GM18517 (cell line): ENCODE results near the gene UNC93A.
"Not testable (repeated sequence)": the region's sequence is repeated elsewhere in the genome, so short reads cannot be mapped to it uniquely, and the experiment has no call there.

Experiments used
- ATAC-seq: cut with Tn5 transposase; IDR thresholded peaks from one replicate; pipeline ENCODE4 v1.9.1; 2021; ENCODE audit warnings: mild to moderate bottlenecking, moderate library complexity; ENCODE audit not compliant: unreplicated experiment

UNC93A gene

DNA sequence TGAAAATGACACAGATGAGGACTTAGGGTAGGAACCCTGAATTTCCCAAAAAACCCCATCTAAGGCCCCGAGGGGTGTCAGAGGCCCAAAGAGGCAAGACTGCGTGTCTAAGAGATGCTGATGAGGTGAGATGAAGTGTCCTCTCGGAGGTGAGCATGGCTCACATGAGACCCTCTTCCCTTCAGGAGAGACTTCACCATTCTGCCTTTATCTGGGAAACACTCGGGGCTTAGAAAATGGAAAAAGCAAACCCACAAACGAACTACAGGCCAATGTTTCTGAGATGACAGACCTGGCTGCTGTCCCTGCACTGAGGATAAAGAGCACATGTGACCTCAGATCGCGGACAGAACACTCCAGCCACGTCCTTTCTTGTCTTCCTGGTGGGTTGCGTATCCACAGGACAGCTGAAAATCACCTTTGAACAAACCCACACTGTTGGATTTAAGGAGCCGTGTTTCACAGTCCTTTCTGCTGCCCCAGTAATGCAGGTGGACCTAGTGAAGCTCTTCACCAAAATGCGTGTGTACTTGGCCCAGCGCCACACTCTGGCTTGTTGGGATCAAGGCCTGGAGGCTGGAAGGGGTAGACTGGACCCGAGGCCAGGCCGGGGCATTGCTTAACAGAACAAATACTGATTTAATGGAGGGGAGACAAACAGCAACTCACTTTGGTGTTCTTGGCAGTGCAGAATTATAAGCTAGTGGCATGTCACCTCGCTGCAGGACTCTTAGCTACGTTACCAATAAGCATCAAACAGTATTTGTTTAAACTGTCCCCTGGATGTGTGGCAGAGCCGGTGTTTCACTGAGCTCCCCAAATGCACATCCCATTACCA is 18.5 kb downstream of the UNC93A start:
- not testable (repeated sequence) for ATAC-seq

DNA sequence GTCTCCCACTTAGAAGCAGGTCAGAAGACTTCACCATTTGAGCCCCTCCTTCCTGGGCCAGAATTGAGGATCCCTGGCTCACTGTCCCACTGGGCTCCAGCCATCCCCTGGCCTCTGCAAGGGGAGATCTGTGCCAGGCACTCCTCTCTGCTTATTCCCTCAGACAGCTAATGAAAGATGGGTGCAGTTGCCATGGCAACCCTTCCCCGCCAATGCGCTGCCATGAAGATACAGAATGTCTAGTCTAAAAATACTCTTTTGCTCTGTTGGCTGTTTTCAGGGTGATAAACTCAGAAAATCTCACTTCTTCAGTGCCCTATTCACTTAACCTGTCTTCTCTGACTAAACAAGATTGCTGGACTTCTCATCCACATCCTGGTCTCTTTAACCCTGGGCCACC is 20.2 kb downstream of the UNC93A start:
- ATAC-seq: no peak

DNA sequence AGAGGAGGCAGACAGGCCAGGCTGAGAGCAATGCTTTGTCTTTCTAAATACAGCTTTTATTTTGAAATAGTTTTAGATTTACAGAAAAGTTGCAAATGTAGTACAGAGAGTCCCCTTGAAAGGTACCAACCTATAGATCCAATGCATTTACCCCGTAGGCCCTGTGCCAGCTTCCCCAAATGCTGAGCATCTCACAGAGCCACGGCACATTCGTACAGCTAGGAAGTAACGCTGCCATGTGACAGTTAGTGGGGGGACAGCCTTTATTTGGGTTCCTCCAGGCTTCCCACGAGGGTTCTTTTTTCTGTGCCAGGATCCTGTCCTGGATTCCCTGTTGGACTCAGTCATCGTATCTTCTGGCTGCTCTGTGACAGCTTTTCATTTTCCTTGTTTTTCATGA is 20.6 kb downstream of the UNC93A start:
- not testable (repeated sequence) for ATAC-seq

DNA sequence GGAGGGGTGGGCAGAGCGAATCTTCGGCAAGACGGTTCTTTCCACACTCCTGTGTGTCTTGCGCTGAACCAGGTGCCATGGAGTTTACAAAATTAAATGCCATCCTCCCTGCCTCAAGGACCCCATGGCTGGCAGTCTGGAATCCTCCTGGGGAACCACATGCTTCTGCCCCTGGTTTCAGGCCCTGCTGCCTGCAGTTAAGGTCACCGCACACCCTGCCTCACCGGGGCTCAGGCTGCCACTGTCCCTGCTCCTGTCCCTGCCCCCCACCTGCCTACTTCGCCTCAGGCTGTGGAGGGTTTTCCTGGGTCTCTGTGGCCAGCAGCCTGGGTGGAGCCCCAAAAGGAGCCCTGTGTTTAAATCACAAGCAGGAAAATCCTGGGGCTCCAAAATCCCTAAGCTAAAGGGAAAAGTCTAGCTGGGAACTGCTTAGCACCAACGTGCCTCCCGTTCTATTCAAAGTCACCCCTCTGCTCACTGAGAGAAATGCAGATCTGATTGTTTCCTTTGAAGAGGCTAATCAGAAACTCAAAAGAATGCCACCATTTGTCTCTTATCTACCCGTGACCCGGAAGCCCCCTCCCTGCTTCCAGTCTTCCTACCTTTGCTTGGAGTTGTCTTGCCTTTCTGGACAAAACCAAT is 23.2 kb downstream of the UNC93A start:
- no peak for ATAC-seq

DNA sequence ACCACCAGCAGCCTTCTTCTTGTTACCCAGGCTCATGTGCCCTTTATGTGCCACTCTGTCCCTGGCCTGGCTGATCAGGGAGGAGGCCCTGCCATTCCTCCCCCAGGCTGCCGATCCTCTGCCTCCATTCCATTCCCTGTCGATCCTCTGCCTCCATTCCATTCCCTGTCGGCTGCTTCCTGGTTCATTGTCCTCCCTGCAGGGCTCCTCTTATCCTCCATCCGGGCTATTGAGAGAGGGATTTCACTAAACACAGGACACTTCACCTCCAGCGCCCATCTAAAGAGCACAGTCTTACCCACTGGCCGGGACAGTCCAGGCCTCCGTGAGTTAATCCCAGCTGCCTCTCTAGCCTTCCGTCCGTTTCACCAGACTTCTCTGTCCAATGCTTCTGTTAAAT is 26.1 kb downstream of the UNC93A start:
- ATAC-seq: no peak

DNA sequence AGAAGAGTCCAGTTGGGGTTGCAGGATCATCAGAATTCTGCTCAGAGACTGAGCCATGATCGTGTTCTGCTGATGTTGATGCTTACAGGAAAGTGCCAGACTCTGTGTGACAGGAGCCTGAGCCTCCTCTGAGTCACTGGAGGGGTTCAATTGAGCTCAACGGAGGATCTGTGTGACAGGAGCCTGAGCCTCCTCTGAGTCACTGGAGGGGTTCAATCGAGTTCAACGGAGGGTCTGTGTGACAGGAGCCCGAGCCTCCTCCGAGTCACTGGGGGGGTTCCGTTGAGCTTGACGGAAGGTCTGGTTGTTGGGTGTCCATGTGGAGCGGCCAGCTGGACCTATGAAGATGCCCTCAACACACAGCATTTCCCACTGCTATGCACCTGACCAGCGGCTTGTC is 27.2 kb downstream of the UNC93A start:
- not testable (repeated sequence) for ATAC-seq

DNA sequence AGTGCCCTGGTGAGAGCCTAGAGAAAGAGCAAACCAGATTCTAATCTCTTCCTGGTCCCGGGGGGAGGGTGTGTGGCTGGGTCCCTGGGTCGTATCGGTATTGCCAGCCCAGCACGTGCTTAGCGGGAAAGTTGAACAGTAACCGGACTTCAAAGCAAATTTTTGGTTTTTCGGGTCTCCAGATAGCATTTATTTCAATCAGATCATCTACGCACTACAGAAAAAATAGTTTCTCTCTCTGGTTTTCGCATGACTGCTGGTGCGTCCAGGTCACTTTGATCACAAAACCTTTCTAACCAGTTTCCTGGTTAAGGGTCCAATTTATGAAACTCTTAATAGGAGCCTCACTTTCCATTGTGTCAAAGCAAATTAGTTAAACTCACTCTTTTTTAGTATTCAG is 27.7 kb downstream of the UNC93A start:
- ATAC-seq: not testable (repeated sequence)

DNA sequence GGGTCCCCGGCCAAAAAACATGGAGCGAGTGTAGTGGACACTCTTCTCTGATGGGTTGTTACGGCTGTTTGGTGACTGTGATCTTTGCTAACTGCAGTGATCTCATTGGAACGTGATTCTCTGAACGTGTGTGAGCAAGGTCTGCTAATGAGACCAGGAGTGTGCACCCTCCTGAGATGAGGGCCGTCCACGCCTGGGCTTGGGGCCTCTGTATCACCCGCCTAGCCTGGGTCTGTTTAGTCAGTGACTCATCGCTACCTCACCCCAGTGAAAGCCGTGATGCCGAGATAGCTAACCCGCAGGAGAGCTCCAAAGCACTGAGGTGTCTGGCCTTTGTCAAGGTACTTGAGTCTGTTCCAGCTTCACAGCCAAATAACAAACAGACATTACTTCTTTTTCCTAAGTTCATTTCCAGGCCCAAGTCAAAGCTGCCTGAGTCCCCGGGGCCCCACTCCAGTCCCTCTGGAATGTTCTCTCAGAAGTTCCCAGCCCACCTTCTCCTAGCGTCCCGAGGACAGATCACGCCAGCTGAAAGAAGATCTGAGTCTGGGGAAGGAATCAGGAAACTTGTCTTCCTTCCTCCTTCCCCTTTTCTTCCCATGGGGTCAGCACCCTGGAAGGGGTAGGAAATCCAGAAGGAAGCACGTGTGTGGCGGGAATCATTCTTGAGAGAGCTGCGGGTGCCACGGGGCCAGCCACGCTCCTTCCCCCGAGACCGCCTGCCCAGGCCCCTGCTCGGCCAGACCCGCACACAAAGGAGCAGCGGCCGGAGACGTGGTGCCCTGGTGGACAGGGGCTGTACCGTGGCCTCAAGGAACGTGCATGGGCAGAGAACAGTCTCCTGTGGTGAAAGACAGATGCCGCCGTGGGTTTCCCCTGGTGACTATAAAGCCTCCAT is 29.0 kb downstream of the UNC93A start:
- ATAC-seq: not testable (repeated sequence)

DNA sequence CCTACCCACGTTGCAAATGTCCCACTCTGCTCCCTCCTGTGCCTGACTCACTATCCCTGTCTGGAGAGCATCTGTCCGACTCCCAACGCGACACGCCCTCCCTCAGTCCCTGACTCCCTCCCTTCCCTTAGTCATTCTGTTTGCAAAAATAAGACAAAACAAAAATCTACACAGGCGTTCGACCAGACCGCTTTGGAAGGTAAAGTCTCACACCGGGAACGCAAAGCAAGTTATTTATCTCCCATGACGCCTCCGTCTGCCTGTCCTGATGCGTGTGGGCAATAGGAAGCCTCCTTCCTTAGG is 29.6 kb downstream of the UNC93A start:
- not testable (repeated sequence) for ATAC-seq

DNA sequence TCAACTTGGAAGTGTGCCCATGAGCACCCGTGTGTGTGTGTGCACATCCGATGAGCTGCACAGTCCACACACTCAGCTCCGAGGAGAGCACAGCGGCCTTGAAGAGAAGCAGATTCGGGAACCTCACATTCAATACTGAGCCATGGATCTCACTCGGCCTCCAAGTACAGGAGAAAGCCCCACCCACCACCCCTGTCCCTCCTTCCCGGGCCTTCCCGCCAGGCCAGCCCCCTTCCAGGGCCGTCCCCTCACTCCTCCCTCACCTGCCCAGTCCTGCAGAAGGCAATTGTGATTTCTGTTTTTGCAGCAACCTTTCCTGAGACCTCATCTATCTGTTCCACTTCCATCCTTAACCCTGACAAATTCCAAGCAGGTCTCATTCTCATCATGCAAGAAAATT is 30.1 kb downstream of the UNC93A start:
- not testable (repeated sequence) for ATAC-seq

DNA sequence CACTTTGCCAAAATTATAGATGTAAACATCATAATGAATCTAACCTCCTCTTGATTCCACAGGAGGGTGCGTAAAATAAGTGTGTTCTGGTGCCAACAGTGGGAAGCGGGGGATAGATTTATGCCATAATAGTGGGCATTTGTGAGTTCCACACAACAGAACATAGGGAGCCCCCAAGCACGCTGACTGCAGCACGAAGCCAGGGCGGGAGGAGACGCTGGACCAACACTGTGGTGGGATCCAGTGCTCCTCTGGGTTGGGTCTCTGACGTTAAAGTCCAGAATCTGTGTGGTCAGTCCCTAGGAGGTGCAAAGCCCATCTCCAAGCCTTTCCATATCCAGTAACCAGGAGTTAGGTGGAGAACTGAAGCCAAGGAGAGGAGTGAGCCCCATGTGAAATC is 32.0 kb downstream of the UNC93A start:
- ATAC-seq: no peak

DNA sequence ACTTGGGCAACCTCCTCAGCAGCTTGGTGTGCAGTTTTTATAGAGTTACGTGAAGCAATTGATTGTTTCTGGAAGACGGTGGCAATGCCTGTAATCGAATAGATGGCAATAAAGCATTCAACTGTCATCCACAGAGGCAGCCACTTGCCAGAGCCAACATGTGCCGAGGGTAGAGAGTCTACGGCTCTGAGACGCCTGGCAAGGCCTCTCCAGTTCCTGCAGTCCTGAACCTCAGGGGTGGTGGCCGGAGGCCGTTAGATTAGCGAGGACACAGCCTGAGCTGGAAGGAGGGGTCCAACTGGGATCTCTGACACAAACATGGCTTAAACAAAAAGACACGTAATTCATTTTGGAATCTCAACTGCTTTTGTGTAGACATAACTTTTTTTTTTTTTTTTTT is 33.0 kb downstream of the UNC93A start:
- ATAC-seq: no peak

DNA sequence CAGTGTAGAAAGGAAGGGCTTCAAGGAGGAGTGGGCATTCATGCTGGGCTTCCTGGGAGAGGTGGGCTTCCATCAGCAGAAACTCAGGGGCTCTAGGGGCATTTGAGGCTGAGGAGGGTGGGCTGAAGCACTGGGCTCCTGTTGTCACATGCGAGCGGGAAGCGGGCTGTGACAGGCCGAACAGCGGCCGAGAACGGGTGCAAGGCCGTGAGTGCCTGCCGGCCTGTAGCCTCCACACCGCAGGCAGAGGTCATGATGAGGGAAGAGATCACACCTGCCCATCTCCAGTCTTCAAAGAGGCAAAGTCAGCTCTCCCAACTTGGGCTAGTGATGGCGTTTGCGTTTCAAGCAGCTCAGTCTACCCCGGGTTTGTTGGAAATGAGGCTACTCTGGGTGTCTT is 34.7 kb downstream of the UNC93A start:
- no peak for ATAC-seq

DNA sequence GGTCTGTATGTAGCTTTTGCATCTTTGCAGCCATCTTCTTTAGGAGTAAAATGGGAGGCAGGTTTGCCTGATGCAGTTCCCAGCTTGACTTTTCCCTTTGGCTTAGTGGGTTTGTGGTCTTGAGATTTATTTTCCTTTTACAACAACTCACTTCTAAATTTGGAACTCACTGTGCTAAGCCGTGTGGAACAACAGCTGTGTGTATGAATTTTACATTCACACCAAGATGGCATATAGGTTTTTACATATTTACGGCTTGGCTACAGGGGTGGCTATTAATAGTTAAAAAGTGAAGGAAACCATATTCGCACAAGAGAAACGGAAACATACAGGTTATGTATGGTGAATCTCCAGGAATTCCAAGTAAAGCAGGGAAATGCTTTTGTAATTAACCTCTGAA is 36.3 kb downstream of the UNC93A start:
- ATAC-seq: no peak

DNA sequence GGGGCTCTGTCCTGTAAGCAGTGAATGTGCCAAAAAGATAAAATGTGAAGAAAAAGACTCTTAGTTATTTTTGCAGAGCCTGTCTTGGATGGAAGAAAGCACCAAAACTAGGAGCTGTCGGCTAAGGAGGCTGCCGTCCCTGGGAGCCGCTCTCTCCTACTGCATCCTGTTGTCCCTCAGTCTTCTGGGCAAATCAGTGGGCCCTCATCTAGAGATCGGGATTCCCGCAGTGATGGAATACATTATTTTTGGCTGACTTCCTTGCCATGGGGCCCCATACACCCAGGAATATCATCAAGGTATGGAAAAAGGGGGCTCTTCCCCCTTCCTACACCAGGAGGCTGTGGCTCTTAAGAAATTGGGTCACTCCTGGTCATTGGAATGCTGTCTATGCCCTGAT is 37.0 kb downstream of the UNC93A start:
- ATAC-seq: no peak

DNA sequence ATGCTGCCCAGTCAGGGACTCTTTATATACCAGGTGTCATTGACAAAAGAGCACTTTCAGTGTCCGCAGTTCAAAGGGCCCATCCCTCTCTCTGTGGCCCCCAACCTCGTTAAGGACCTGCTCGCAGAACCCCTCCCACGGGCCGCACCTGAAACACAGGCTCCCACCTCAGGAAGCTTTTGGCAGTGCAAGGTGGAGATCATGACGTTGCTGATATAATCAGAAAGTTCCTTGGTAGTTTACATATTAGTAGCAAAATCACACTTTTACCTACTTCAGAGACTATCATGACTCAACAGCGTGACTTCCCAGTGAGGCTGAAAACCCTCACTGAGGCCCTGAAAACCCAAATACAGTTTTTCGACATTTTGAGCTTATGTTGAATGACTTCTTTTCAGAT is 37.9 kb downstream of the UNC93A start:
- ATAC-seq: no peak

DNA sequence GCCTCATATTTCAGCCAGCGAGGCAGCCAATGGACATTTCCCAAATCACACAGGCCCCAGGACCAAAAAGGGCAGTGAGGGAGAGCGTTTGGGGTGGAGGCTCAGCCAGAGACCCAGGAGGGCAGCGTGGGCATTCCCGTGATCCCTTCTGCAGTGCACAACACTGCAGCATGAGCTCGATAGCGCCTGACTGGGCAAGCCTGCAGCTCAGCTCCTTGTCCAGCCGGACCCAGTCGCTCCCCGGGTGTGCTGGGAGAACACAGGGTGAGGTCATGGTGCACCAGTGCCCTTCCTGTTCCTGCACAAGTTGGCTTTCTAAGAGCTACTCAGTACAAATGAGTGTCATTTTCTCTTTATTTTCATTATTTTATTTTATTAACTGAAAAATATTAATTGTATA is 39.6 kb downstream of the UNC93A start:
- ATAC-seq: no peak

DNA sequence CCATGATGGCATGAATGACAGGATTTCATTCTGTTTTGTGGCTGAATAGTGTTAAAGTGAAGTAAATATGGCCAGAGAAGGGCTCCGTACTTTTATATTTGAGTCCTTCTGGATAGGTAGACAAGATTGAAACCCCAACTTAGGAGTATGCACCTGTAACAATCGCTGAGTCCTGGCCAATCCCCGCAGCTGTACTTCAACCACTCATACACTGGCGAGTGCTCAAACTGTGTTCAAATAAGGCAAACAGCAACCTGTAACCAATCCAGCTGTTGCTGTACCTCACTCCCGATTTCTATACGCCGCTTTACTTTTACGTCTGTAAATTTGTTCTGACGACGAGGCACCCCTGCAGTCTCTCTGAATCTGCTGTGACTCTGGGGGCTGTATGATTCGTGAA is 40.5 kb downstream of the UNC93A start:
- no peak for ATAC-seq

DNA sequence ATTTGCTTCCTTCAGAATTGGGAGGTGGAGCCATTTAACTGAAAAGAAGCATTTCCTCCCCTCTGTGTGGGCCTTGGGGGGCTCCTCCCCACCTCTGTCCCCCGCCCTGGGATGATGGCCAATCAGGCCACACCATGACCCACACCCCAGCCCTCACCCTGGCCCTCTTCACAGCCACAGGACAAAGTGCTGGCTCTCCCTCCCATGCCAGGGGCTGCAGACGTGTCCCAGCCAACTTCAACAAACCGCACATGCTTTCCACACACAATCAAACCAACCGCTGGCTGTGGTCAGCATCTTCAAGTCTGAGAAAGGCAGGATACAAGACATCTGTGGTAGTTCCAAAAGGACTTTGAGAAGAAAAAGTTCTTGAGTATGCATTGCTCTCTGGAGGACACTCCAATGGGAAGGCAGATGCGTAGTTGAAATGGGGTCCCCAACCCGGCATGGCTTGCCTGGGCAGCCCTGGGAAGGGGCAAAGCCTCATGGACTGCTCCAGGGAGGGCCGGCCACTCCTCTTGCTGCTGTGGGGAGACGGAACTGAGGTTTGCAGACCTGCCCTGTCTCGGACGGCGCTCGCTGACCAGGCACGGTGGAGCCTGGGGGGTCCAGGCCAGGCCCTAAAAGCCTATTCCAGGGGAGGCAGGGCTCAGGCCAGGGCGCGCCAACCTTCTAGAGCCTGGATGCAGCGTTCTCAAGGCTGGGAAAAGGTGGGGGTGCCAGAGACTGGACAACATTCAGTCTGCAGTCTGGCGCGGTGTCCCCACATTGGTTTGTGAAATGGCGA is 45.9 kb downstream of the UNC93A start:
- no peak for ATAC-seq

DNA sequence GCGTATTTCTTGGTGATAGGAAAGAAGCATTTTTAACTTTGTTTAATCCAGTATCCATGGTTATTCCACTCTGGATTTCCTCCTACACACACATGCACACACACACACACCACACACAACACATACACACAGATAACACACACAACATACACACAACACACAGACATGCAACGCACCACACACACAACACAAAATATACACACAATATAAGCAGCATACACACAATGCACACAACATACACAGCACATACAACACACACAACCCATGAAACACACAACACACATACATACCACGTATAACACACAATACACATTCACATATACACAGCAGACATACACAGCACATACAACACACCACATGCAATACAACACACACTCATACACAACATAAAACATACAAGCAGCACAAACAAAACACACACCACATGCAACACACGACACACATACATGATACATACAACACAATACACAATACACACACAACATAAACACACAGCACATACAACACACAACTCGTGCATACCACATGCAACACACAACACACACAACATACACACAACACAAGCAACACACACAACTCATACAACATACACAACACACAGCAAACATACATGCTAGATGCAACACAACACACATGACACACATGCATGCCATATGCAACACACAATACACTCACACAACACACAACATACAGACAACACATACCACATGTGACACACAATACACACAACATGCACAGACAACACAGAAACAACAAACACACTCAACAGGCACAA is 46.7 kb downstream of the UNC93A start:
- no peak for ATAC-seq
